ENCODE results near the gene DCHS1.

- no peak for TF ChIP-seq CTCF (IDR thresholded peaks at IDR 0.05)
- TF ChIP-seq EP300 (IDR thresholded peaks at IDR 0.05) = no peak
- no peak for TF ChIP-seq POLR2A (IDR thresholded peaks at IDR 0.05)
These were observed 46.7 kb downstream of the DCHS1 start for GRCh38 chr11:6608726-6609501.
